ENCODE results near the gene NOS2. TPM values are rescaled to one million over a fixed set of nuclear protein-coding genes. Genes with fewer than 3 reads are reported as not detected.

Gene NOS2
- total RNA-seq, 4 donors from 2014 or later = 0.07 to 0.40 (median 0.35) TPM

DNA sequence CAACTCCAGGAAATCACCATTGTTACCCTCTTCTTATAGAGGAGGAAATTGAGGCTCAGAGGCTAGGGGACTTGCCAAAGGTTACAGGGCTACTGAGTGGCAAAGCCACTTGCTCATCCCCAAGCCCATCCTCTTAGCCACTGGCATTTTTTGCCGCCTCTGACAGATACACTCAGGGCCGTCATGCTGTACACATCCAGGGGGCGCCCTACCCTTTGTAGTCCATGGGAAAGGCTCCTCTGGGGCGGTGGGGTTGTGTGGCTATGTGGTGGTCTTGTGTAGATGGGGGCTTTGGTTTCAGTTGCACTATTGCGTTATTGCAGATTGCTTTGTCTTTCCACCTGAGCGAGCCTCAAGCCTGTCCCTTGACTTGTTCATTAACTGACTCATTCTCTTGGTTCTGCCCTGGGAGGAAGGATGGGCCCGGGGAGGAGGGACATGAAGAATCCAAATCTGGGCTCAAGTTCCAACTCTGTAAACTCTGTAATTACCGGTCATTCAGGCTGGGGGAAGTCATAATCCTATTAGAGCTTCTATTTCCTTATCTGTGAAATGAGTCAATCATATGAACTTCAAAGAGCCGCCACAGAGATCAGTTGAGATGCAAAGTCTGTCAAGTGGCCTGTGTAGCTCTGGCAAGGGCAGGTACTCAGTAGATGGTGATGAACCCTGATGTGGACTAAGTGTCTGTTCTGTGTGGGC is 2.8 kb downstream of the NOS2 start:
- TF ChIP-seq POLR2AphosphoS5 (IDR thresholded peaks at IDR 0.05) = no peak
- TF ChIP-seq, protein P1, sequence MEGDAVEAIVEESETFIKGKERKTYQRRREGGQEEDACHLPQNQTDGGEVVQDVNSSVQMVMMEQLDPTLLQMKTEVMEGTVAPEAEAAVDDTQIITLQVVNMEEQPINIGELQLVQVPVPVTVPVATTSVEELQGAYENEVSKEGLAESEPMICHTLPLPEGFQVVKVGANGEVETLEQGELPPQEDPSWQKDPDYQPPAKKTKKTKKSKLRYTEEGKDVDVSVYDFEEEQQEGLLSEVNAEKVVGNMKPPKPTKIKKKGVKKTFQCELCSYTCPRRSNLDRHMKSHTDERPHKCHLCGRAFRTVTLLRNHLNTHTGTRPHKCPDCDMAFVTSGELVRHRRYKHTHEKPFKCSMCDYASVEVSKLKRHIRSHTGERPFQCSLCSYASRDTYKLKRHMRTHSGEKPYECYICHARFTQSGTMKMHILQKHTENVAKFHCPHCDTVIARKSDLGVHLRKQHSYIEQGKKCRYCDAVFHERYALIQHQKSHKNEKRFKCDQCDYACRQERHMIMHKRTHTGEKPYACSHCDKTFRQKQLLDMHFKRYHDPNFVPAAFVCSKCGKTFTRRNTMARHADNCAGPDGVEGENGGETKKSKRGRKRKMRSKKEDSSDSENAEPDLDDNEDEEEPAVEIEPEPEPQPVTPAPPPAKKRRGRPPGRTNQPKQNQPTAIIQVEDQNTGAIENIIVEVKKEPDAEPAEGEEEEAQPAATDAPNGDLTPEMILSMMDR (IDR thresholded peaks at IDR 0.05) = no peak
- no peak for TF ChIP-seq POLR2A (IDR thresholded peaks at IDR 0.05)
- no peak for TF ChIP-seq EP300 (IDR thresholded peaks at IDR 0.05)
- peaks cover 0 to 15% (median 8%) of the 10 kb centered on the region in 3 donors for H3K4me1 ChIP-seq
- H3K27ac ChIP-seq = no peak overlapping the region
- 72 to 77% methylated on average over 5 to 6 of the region's 9 CpGs for WGBS, 2 donors (ENCODE audit: low coverage in 1 of 2)
- H3K4me3 ChIP-seq = no peak overlapping the region
- H3K9me3 ChIP-seq = no peaks in the 10 kb centered on the region
- no peaks in the 10 kb centered on the region for H3K36me3 ChIP-seq
- no peak for ATAC-seq
- H3K27me3 ChIP-seq = peaks cover 31% of the 10 kb centered on the region

DNA sequence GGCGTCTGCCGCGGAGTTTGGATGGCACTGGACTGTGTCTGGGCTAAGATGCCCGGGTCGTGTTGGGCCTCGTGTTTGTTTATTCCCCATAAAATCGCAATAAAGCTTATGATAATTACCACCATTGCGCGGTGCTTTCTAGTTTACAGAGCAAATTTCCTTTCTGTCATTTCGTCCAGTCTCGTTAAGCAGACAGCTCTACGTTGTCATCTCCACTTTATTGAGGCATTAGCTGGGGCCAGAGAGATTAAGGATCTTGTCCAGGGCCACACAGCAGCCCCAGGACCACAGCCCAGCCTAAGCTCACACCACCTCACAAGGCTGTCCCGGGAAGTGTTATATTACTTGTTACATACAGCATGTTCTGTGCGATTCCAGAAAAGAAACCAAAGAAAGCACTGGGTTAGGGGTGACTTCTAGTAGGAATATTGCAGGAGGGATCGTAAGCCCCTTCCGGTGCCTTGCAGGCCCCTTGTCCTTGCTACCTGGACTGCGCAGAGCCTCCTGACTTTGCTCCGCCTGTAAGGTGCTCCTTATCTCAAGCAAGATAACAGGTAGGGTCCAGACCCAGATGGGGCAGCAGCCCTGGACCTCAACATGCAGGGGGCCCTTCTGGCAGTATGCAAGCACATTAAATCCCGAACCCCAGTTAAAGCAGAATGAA is 6.3 kb downstream of the NOS2 start:
- Histone ChIP-seq H3K4me3 (peak overlapping the region in 1 of 2 donors; percentile 42), H3K27ac (no peak overlapping the region), H3K9me3 (no peaks in the 10 kb centered on the region), H3K4me1 (peaks cover 0 to 15% (median 8%) of the 10 kb centered on the region in 3 donors), H3K36me3 (no peaks in the 10 kb centered on the region), H3K27me3 (peaks cover 51% of the 10 kb centered on the region)
- no peak for TF ChIP-seq EP300 (IDR thresholded peaks at IDR 0.05)
- TF ChIP-seq POLR2A (IDR thresholded peaks at IDR 0.05) = no peak
- TF ChIP-seq, protein P1 (IDR thresholded peaks at IDR 0.05) = no peak
- no peak for TF ChIP-seq POLR2AphosphoS5 (IDR thresholded peaks at IDR 0.05)
- WGBS, 2 donors (ENCODE audit: low coverage in 1 of 2) = 54 to 67% methylated on average over 4 to 6 of the region's 19 CpGs
- no peak for ATAC-seq

DNA sequence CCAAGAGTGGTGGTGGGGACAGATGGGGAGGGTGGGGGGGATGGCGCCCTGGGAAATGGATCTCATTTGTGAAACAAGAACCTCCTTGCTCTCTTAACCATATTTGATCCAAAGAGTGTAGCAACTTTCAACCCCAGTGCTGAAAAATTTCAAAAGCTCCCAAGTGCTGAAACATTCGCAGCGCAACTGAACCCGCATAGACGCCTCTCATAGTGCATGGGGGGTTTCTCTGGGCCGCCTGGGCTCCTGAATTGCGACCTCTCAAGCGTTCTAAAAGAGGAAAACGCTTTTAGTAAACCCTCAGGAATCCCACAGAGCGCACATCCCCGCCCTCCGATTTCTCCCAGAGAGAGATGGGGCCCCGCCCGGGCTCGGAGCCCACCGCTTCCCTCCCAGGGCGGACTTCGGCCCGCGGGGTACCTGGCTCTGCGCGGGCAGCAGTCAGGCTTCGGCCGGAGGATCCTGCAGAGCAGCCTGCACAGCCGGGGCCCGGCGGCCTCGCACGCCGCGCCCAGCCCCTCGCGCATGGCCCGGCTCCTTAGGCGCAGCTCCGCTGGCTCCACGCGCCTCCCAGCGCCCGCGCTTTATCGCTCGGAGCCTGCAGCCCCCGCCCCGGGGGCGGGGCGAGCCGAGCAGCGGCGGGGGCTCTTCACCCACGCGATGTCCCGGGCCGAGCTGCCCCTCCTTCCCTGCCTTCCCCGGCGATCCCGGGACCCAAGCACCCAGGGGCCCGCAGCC is 7.0 kb downstream of the NOS2 start:
- peaks cover 0 to 15% (median 8%) of the 10 kb centered on the region in 3 donors for H3K4me1 ChIP-seq
- peak overlapping the region in 1 of 2 donors; percentile 42 for H3K4me3 ChIP-seq
- WGBS, 2 donors (ENCODE audit: low coverage in 1 of 2) = 0% methylated on average over 2 of the region's 58 CpGs; no CpG with 5 or more reads in 1 of the 2 donors
- H3K27ac ChIP-seq = no peak overlapping the region
- TF ChIP-seq, protein P1 (IDR thresholded peaks at IDR 0.05) = no peak
- TF ChIP-seq EP300 (IDR thresholded peaks at IDR 0.05) (no peak), POLR2A (IDR thresholded peaks at IDR 0.05) (no peak), POLR2AphosphoS5 (IDR thresholded peaks at IDR 0.05) (no peak)
- H3K27me3 ChIP-seq = peaks cover 51% of the 10 kb centered on the region
- H3K9me3 ChIP-seq = no peaks in the 10 kb centered on the region
- ATAC-seq = peak; percentile 46
- no peaks in the 10 kb centered on the region for H3K36me3 ChIP-seq

DNA sequence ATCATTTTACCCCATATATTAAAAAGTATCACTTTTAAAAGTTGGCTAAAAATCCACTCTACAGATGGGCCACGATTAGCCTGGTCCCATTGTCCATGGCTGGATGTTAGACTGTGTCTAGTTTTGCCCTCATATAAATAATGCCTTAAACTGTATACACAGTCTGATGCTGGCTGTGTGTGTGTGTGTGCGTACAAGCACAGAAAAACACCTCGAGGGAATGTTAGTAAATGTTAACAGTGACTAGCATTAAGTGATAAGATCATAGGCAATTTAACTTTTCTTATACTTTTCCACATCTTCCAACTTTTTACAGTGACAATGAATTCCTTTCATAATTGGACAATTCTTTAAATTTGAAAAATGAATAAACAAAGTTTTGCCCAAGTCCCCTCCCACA is 8.2 kb downstream of the NOS2 start:
- Histone ChIP-seq H3K27ac (no peak overlapping the region), H3K27me3 (peaks cover 46% of the 10 kb centered on the region), H3K4me3 (no peak overlapping the region), H3K36me3 (no peaks in the 10 kb centered on the region), H3K4me1 (peaks cover 0 to 15% (median 8%) of the 10 kb centered on the region in 3 donors), H3K9me3 (no peaks in the 10 kb centered on the region)
- no peak for TF ChIP-seq POLR2AphosphoS5 (IDR thresholded peaks at IDR 0.05)
- no peak for TF ChIP-seq POLR2A (IDR thresholded peaks at IDR 0.05)
- TF ChIP-seq EP300 (IDR thresholded peaks at IDR 0.05) = no peak
- TF ChIP-seq, protein P1 (IDR thresholded peaks at IDR 0.05) = no peak
- WGBS, 2 donors (ENCODE audit: low coverage in 1 of 2) = 67 to 93% methylated on average over 3 of the region's 3 CpGs
- no peak for ATAC-seq

Data from gastroesophageal sphincter (tissue), 4 donors.